KOPT-K1 (cell line): ENCODE data around the gene ANKRD39.

ENCODE experiments used
- H3K27ac ChIP-seq: fragments of 200-600 bp; sonication (generic); 2 replicates; pipeline ENCODE4 v1.5.1; 2016; ENCODE audit warnings: antibody characterized with exemption, mild to moderate bottlenecking, low read depth, low read length; ENCODE audit not compliant: poor library complexity, severe bottlenecking
- H3K36me3 ChIP-seq: fragments of 200-600 bp; sonication (generic); 2 replicates; pipeline ENCODE4 v1.5.1; 2017; ENCODE audit warnings: antibody characterized with exemption, mild to moderate bottlenecking, low read length, moderate library complexity; ENCODE audit not compliant: insufficient read depth
- H3K9me3 ChIP-seq: fragments of 200-600 bp; sonication (generic); 2 replicates; pipeline ENCODE4 v1.5.1; 2017; ENCODE audit warnings: antibody characterized with exemption, low read length, mild to moderate bottlenecking; ENCODE audit not compliant: insufficient read depth, poor library complexity, severe bottlenecking

Gene ANKRD39, protein sequence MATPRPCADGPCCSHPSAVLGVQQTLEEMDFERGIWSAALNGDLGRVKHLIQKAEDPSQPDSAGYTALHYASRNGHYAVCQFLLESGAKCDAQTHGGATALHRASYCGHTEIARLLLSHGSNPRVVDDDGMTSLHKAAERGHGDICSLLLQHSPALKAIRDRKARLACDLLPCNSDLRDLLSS

GRCh38 chr2:96857667-96858372 is at the start of gene ANKRD39:
Gene ANKRD39, minus strand, starts transcription at chr2:96858016. Its CDS starts 29 bp downstream, at chr2:96857987.
- H3K9me3 ChIP-seq, result no peaks in the 10 kb centered on the region
- H3K27ac ChIP-seq, result peak within 1 kb of the TSS; percentile 71
- H3K36me3 ChIP-seq, result peaks cover 18% of the 10 kb centered on the region

DNA sequence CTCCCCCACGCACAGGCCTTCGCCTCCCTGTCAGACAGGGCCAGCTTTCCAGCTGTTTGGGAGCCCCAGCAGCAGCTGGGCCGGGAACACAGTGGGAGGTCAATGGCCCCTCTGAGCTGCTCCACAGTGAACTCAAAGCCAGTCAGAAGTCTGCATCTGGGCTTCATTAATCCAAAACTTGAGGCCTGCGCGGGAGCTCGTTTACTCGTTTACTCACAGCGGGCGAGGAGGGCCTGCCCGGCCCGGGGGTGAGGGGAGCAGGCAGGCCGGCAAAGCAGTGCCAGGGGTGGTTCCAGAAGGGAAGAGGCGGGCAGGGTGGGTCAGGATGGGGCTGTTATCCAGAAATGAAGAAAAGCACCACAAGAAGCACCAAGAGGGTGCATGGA is 48.9 kb upstream of the ANKRD39 start:
- Histone ChIP-seq H3K9me3 (no peaks in the 10 kb centered on the region), H3K27ac (no peak overlapping the region), H3K36me3 (no peaks in the 10 kb centered on the region)

DNA sequence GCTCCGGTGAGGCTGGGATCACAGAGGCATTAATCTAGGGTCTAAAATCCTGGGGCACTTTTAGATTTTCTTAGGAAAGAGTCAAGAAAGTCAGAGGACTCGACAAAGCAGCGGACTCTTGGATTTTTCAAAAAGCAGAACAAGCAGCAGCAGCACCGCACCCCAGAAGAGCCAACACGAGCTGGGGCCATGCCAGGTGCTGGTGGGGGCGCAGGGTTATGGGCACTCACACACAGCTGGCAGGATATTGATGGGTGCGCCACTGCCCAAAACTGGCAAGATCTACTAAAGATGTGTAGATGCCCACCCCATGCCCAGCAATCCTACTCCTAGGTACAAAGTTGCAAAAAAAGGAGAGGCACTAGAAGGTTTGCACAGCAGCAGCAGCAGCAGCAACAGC is 46.0 kb upstream of the ANKRD39 start:
- H3K27ac ChIP-seq, result no peak overlapping the region

GRCh38 chr2:96903318-96903717 is 45.5 kb upstream of the ANKRD39 start:
- Histone ChIP-seq H3K27ac (no peak overlapping the region), H3K9me3 (no peaks in the 10 kb centered on the region), H3K36me3 (no peaks in the 10 kb centered on the region)

More for the DNA sequence above, 46.0 kb upstream of the ANKRD39 start:
- Histone ChIP-seq H3K9me3 (no peaks in the 10 kb centered on the region), H3K36me3 (no peaks in the 10 kb centered on the region)

- H3K36me3 ChIP-seq, result no peaks in the 10 kb centered on the region
- no peak overlapping the region for H3K27ac ChIP-seq
- H3K9me3 ChIP-seq, result no peaks in the 10 kb centered on the region
Measured at GRCh38 chr2:96900237-96900636, 42.4 kb upstream of the ANKRD39 start.

- H3K36me3 ChIP-seq, result no peaks in the 10 kb centered on the region
- H3K9me3 ChIP-seq, result no peaks in the 10 kb centered on the region
- no peak overlapping the region for H3K27ac ChIP-seq
Measured at GRCh38 chr2:96899413-96899741, 41.6 kb upstream of the ANKRD39 start.

DNA sequence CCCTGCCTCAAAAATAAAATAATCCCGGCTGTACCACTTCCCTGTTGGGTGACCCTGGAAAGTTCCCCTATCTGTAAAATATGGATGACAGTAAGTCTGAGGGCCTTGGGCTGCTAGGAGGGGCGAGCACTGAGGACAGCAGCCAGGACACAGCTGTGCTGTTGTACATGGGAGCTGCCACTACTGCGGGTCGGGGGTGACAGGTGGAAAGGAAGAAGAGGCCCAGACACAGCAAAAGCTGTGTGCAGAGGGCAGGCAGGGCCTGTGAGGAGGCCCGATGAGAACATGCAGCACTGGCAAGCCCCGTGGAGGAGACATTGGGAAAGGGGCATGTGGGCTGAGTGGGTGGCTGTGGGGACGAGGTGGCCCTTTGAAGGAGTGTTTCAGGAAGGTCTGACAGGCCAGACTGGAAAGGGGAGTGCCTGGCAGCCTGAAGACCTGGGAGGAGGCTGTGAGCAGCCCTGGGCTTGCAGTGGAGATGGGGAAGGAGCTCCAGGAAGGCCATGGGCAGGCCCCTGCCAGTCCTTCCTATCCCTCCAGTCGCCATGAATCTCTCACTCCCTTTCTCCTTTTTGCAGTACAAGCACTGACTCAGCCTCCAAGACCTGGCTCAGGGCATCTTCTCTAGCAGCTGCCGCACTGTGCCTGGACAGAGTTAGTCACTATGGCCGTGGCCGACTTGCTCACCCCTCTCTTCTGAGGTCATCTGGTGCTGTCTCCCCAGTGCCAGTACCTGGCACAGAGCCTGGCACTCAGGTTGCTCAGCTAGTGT is 41.0 kb upstream of the ANKRD39 start:
- Histone ChIP-seq H3K36me3 (no peaks in the 10 kb centered on the region), H3K9me3 (no peaks in the 10 kb centered on the region), H3K27ac (no peak overlapping the region)

GRCh38 chr2:96898135-96898505 is 40.3 kb upstream of the ANKRD39 start:
- Histone ChIP-seq H3K9me3 (no peaks in the 10 kb centered on the region), H3K36me3 (no peaks in the 10 kb centered on the region), H3K27ac (no peak overlapping the region)

GRCh38 chr2:96897491-96898134 is 39.8 kb upstream of the ANKRD39 start:
- Histone ChIP-seq H3K36me3 (no peaks in the 10 kb centered on the region), H3K9me3 (no peaks in the 10 kb centered on the region), H3K27ac (no peak overlapping the region)

- peak overlapping the region; percentile 38 for H3K27ac ChIP-seq
- no peaks in the 10 kb centered on the region for H3K36me3 ChIP-seq
- H3K9me3 ChIP-seq, result no peaks in the 10 kb centered on the region
Measured at GRCh38 chr2:96895746-96896651, 38.2 kb upstream of the ANKRD39 start.

DNA sequence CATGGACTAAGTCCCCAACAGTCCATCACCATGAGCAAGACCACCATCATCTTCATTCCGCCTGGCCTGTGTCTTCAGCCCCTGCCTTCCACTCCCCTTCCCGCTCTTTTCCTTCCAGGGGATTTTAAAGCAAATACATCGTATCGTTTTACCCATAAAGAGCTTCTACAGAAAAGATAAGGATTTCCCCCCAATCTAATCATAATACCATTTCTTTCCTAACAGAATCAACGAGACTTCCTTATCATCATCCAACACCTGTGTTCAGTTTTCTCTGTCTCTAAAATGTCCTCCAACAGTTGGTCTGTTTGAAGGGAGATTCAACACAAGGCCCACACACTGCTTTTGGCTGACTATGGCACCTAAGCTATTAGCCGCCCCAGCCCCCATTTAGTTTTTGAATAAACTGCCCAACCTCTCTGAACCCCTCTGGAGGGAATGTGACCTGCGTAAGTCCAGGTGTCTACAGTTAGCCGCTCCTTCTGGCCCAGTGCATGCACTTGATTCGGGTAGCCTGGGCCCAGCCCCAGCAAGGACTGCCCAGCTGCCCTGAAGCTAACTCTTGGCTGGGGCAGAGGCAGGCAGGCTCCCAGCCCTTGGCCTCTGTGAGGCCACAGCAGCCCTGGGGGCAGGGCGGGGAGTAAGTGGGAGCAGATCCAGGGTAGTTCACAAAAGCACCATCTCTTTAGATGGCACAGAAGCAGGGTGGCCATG is 37.4 kb upstream of the ANKRD39 start:
- peak overlapping the region; percentile 19 for H3K27ac ChIP-seq
- no peaks in the 10 kb centered on the region for H3K9me3 ChIP-seq
- no peaks in the 10 kb centered on the region for H3K36me3 ChIP-seq

- Histone ChIP-seq H3K27ac (no peak overlapping the region), H3K36me3 (no peaks in the 10 kb centered on the region)
Measured at GRCh38 chr2:96894151-96894531, 36.3 kb upstream of the ANKRD39 start.

DNA sequence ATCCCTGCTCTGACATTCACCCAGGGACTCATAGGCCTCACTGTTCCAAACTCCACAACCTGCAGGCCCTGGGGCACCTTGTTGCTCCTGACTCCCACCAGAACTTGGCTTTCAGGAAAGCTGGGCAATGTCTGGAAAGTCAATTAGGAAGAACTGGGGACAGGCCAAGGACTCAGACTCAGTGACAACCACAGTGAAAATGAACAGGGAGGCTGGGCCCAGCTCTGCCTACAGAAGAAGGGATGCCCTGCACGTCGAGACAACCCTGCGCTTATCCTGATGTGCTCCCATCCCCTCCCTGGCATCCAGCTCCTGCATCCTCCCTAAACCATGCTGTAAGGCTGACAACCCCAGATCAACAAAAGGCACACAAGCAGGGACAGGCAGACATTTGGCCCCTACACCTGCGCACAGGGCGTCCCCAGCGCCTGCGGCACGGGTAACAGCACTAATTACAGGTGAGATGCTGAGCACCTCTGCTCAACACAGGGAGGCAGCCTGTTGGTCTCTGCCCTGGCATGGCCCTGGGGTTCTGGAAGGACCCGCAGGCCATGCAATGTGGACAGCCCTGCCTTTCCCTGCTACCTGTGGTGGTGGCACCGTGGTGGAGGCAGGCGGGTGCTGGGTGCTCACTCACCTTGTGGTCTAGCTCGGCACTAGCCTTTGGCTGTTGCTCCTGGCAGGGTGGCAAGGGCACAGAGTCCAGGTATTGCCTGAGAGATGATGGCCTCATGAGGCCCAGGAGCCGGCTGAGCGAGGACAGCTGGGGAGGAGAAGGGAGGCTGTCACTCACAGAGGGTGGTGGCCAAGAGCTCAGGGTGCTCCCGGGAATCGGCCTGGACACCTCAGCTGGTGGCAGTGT is 35.7 kb upstream of the ANKRD39 start:
- Histone ChIP-seq H3K36me3 (no peaks in the 10 kb centered on the region), H3K9me3 (no peaks in the 10 kb centered on the region), H3K27ac (no peak overlapping the region)

More at GRCh38 chr2:96894151-96894531, 36.3 kb upstream of the ANKRD39 start:
- H3K9me3 ChIP-seq, result no peaks in the 10 kb centered on the region
